GM12892 (cell line): ENCODE measurements around the gene PTPRK.

Source experiments
- POLR2A ChIP-seq: IDR thresholded peaks from 2 replicates; pipeline ENCODE4 v1.6.1; 2011; ENCODE audit warnings: low read depth, low read length, control low read depth
- POLR2AphosphoS5 ChIP-seq: IDR thresholded peaks from 2 replicates; pipeline ENCODE4 v1.6.1; 2011; ENCODE audit warnings: low read depth, low read length, control low read depth
- TAF1 ChIP-seq: IDR thresholded peaks from 2 replicates; pipeline ENCODE4 v1.6.1; 2011; ENCODE audit warnings: low read depth, mild to moderate bottlenecking, control low read depth, low read length, borderline replicate concordance

- TF ChIP-seq POLR2A = no peak
- TF ChIP-seq TAF1 = no peak
- TF ChIP-seq POLR2AphosphoS5 = no peak
Measured at GRCh38 chr6:128511506-128511905, 8.9 kb downstream of the PTPRK start.
